GM18519 (cell line): ENCODE measurements around the gene ATP5MC3.
"Not testable (repeated sequence)": the region's sequence is repeated elsewhere in the genome, so short reads cannot be mapped to it uniquely, and the experiment has no call there.

Experiments
- ATAC-seq: cut with Tn5 transposase; IDR thresholded peaks from one replicate; pipeline ENCODE4 v1.9.1; 2021; ENCODE audit warnings: mild to moderate bottlenecking, moderate library complexity; ENCODE audit not compliant: unreplicated experiment, low FRiP score

Gene ATP5MC3

DNA sequence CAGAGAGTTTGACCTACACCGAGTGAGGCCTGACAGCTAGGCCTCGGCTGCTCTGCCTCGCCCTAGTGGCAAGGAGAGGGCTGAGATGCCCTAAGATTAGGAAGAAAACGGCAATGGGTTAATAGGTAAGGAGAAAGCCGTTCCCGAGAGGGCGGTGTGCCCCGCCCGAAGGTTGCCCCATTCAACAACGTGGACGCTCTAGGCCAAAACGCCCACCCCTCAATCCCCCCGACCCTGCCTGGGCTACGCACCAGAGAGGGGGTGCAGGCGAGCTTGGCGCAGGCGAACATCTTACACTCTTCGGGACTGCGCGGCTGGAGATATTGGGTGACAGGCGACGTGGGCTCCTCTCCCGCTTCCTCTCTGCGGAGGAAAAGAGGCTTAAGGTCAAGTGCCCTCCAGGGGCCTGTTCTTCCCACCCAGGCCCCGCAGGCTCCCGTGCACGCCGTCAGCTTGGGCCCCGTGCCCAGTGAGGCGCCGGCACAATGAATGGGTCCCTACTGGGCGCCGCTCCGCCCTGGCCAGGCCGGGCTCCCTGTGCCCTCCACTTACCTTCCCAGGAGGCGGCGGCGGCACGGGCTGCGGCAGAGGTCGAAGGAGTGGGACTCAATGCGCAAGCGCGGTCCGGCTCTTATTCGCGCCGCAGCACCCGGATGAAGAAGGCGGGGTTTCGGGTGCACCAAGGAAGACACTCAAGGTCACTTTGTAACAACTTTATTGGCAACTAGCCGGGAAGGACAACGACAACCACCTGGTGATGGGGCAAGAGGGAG is at the start of gene ATP5MC3:
Gene ATP5MC3 (minus strand): TSS at position 607 of the 773 bp plus-strand sequence. CDS start 317 bp downstream, at position 290.
- ATAC-seq = peak; percentile 83

DNA sequence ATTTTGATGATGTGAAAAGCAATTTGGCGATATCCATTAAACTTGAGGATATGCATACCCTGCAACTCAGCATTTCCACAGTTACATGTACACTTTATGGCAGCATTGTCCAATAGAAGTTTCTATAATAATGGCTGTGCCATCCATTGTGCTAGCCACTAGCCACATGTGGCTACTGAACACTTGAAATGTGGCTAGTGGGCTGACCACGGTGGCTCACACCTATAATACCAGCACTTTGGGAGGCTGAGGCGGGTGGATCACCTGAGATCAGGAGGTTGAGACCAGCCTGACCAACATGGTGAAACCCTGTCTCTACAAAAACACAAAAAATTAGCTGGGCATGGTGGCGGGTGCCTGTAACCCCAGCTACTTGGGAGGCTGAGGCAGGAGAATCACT is 47.1 kb upstream of the ATP5MC3 start:
- ATAC-seq = not testable (repeated sequence)

DNA sequence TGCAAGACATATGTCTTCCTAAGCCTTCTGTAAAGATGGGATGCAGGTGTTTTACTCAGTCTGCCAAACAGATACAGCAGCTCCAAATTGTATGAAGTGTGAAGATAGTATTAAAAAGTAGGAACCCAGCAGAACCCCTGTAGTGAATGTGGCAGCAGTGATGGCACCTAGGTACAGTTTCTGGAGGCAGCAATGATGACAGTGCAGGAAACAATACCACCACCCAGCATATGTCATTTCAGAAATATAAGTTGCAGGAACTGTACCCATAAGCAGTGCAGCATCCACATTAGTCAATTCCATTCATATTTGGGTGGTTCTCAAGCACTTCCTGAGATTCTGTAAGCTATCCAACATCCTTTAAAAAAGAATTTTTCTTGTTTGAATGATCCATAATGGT is 46.7 kb upstream of the ATP5MC3 start:
- ATAC-seq = no peak

DNA sequence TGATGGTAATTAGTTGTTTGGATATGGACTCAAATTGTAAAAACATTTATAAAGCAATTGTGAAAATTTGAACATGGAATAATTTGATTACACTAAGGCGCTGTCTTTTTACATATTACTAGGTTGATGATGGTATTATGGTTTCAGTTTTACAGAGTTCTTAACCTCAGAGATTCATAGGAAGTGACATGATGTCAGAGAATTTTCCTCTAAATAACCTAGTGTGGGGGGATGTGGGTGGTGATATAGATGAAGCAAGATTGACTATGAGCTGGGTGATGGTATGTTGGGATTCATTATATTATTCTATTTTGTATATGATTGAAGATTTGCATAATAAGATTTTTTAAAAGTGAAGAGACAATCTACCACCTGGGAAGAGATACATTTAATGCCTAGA is 45.9 kb upstream of the ATP5MC3 start:
- ATAC-seq = no peak

DNA sequence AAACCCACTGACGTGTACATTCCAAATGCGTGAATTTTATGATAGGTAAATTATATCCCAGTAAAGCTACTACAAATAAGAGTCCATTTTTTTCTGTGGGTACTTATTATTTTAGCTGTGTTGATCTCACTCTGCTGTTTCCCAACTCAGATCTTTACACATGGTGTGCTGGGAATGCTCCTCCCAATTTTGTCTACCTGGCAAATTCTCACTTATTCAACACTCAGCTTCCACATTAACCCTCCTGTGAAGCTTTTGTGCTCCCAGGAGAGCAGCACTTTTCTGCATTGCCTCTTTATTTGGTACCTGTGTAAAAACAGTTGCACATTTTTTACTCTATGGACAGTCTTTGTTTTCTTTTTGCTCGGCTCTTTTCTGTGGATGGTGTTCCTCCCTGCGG is 38.6 kb upstream of the ATP5MC3 start:
- no peak for ATAC-seq

DNA sequence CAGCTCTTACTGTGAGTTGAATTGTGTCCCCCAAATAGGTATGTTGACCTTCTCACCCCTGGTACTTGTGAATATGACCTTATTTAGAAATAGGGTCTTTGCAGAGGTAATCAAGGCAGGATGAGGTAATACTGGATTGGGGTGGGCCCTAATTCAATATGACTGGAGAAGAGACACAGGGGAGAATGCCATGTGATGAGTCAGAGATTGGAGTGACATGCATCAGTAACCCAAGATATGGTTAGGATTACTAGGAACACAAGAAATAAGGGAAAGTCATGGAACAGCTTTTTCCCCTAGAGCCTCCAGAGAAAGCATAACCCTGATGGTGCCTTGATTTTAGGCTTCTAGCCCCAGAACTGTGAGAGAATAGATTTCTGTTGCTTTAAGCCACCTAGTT is 37.0 kb upstream of the ATP5MC3 start:
- no peak for ATAC-seq

DNA sequence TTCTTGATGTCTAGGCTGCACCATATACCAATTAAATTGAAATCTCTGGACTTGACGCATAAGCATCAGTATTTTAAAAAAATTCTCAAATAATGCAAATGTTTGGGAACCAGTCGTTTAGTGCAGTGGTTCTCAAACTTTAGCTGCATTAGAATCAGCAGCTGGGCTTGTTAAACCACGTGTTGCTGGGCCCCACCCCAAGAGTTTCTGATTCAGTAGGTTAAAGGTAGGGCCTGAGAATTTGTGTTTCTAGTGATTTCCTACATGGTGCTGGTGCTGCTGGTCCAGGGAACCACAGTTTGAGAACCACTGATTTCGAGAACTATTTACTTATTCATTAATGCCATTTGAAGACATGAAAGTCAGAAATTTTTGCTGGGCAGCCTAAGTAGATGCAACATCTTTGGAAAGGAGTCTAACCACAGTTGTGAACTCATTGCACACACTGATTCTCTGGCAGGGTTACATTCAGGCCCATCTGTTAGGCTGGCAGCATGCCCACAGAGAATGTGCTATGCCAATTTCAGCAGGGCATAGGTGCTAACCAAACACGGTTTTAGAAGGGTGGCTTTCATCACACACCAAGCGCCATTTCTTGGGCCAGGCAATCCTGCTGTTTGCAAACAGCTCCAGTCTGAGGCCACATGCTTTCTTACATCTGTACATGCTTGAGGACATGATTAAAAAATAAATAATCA is 26.4 kb upstream of the ATP5MC3 start:
- no peak for ATAC-seq

DNA sequence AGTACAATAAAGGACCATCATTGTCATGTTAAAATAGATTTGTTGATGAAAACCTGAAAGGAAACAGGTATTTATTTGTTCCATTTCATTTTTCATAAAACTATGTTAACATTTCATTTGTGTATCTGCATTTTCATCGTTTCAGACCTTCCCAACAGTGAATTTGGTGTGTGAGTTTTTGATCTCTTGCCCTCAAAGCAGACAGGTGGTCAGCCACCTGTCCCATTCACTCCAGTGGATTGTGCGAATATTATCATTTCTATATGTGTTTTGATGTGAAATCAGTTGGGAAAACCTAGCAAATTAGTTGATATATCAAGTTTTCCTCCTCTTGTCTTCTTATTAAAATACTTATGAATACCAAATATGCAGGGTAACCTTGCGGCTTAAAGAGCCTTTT is 25.4 kb upstream of the ATP5MC3 start:
- ATAC-seq = no peak

DNA sequence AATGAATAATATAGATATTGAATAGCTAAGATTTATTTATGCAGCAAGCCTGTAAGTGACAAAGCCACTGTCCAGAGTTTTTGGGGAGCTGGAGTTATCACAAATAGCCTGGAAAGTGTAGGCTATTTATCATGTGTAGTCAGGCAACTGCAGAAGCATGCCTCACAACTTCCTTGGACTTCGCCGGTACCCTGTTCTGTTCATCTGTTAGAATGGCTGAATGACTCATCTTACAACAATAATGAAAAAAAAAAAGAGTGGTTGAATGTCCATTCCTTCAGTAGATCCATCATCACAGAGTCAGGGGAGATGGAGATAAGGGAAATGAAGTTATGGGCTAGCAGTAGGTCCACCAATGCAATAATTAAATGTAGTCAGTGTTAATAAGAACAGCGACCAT is 24.0 kb upstream of the ATP5MC3 start:
- ATAC-seq = no peak

DNA sequence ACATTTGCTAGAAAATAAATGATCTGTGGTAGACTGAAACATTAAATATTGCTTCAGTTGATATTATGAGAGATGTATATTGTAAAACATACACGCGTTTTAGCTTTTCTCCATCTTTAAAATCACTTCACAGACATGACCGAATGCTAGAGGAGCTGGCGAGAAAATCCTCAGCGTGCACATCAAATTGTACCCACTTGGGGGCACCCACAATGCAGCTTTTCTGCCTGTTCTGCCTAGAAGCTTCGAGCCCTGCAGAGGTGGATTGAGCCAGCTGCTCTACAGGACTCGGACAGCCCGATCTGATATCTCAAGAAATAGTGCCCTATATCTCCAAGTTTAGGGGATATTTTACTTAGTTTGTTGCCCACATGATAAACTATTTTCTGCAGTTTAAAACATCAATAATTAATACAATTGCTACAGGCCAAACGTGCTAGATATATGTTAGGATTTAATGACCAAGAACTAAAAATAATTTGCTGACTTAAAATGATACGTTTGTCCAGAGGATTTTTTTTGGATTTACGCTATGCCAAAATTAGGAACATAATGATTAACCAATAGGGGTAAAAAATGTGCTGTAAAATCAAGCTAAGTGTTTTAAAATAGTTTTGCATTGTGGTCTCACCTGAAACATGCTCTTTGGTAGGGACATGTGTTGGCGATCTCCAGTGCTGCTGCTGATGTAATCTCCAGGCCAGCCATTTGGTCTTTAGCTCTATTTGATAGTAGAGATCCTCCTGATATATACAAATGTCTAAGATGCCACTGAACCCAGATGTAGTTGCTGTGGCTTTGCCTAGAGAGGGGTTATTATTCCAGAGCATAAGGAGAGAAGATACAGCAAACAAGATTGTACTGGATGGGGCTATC is 22.3 kb upstream of the ATP5MC3 start:
- peak; percentile 91 for ATAC-seq

DNA sequence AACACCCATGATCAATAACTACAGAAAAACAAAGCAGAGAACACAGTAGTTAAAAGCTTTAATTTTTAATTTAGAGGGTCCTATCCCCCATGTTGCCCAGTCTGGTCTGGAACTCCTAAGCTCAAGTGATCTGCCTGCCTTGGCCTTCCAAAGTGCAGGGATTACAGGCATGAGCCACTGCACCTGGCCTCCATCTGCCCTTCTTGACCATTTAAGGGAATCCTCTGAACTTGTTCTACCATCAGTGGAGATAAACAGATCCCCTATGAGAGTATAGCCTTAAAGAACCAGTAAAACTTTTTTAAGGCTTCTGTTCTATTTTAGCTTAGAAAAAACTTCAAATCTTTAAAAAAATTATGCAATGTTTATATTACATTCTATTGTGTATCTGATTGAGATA is 13.5 kb upstream of the ATP5MC3 start:
- no peak for ATAC-seq

DNA sequence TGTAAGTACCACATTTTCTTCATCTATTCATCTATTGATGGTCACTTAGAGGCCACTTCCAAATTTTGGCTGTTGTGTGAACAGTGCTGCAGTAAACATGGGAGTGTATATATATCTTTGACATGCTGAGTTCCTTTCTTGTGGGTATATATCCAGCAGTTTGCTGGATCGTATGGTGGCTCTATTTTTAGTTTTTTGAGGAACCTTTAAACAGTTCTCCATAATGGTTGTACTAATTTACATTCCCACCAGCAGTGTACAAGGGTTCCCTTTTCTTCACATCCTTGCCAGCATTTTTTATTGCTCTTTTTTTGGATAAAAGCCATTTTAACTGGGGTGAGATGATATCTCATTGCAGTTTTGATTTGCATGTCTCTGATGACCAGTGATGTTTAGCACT is 7.3 kb upstream of the ATP5MC3 start:
- no peak for ATAC-seq

DNA sequence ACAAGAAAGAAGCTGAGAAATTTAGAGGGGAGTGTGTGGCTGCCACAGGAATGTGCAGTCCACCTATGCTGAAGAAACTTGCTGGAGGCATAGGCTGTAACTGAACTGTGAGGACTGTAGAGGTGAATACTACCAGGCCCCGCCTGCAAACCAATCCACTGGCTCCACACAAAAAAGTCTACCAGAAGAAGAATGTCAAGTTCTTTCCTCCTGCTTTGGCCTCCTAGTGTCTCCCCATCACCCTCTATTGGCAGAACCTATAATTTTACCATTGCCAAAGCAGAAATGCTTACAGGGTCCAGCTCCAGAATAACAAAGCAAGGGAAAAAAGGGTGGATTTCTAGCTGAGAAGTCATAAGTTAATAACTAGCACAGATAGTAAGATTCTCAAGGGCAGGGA is 5.9 kb upstream of the ATP5MC3 start:
- ATAC-seq = no peak

DNA sequence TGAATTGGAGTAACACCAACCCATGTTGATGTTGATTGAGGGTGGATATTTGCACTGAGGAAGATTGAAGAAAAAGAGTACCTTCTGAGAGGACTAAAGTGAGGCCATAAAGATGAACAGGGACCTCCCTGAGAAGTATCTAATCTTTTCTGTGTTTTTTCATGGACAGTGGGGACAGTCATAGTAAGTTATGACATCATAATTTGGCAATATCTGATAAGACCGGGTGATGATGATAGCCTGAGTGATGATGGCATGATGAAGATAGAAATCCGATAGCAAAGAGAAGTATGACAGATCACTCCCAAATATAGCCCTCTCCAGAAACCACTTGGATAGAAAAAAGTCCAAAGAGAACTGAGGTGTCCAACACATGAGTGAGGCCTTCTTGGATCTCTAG is 2.2 kb upstream of the ATP5MC3 start:
- no peak for ATAC-seq

DNA sequence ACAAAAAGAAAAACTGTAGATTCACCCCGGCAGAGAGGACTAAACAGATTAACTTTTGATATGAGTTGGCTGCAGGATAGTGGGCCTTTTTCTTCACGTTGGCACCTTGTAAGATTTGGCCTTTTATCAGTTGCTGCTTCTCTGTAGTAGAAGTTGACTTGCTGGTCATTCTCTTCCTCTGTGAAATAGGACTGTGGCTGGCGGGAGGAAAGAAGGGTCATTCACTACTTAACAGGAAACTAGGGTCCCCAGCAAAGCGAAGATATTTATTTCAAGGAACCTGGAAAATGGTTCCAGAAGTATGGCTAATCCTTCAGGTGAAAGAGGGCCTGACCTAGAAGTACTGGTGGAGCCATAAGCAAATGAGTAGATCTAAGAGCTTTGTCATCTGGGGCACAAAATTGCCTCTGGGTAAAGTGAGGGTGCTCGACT is 383 bp upstream of the ATP5MC3 start:
- no peak for ATAC-seq

DNA sequence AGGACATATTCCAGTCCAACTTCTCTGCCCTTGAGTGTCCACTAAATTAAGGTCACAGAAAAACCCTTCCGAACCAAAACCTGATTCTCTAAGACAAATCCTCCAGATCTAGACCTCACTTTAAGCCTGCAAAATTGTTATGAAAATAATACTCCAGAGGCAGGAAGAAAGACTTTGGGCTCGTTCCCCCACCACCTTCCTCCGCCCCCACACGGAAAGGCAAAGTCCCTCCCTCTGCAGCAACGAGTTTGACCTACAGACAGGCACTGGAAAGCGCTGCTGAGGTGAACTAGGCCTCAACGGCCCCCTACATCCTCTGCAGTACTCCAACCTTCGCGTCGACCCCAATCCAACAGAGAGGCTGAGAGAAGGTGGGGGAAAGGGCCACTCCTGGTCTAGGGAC is 808 bp downstream of the ATP5MC3 start:
- peak; percentile 51 for ATAC-seq

DNA sequence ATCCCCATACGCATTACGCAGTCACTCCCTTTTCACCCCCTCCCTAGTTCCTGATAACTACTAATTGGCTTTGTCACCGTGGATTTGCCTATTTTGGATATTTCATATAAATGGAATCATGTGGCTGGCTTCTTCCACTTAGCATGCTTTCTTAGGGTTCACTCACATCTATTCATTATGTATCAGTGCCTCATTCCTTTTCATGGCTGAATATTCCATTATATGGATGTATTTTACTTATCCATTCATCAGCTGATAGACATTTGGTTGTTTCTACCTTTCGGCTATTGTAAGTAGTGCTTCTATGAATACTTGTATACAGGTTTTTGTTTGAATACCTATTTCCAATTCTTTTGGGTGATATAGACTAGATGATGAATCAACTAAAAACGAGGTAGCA is 4.9 kb downstream of the ATP5MC3 start:
- ATAC-seq = no peak

DNA sequence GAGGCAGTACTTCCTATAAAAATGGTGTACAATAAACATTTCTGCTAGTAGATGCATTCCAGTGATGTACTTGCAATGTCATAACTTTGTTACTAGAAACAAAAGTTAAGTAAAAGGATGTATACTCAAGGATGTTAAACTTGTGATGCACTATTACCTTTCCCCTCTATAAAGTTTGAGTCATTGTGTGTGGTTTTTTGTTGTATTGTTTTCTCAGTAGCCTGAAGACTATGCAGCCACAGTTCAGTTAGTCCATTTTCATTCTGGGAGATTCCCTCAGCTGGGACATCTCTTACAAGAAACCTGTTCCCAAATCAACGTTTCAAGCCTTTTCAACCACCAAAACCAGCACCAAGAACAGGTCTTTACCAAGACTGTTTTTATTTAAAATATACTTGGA is 5.6 kb downstream of the ATP5MC3 start:
- no peak for ATAC-seq

DNA sequence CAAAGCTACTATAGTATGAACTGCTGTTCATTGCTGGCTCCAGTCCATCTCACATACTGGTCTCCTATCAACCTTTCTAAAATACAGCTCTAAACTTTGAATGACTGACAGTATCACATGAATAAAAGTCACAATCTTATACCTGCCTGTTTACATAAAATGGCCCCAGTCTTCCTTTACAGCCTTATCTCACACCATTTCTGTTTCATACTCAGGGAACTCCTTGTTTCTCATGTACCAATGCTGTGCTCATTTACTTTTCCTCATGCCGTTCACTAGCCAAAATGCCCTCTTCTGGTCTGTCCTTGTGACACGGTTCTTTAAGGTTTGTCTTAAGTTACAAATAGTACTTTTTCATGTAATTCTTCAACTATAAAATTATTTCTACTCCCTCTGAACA is 6.2 kb downstream of the ATP5MC3 start:
- no peak for ATAC-seq

DNA sequence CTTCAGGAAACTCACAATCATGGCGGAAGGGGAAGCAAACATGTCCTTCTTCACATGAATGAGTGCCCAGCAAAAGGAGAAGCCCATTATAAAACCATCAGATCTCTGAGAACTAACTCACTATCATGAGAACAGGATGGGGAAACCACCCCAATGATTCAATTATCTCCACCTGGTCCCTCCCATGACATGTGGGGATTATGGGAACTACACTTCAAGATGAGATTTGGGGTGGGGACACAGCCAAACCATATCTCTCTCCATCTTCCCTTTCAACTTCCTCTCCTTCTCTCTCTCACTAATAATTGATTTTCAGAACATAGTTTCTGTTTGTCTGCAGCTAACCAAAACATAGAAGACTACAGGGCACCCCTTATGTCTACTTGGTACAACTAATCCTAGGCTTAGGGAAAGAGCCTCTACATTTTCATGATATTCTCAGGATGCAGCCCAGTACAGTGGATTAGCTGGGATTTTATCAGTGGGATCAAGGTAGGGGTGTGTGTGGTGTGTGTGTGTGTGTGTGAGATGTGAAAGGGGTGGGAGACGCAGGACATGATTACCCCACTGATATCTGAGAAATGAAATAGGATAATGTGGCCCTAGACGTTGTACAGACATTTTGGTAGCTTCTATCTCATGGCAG is 10.7 kb downstream of the ATP5MC3 start:
- no peak for ATAC-seq

DNA sequence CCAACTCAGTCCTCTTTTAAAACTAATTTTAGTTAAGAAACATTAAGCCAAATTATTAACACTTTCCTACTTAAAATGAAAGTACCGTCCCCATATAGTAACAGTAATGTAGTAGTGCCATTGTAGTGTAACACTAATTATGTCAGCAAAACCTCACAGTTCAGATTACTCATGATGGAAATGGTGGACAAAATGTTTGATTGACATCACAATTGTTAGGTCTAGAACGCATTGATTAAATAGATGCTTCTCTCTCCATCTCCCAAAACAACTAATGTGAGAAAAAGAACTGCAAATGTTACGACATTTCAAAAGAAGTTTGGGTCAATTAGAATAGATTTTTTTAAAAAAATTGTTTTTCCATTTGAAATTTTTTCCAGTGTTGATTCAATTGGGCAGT is 12.3 kb downstream of the ATP5MC3 start:
- ATAC-seq = no peak
